Psoas muscle (tissue), 8 donors: ENCODE results near the gene CR1. TPM values are rescaled to one million over a fixed set of nuclear protein-coding genes. Genes with fewer than 3 reads are reported as not detected.
A peak's percentile ranks its signal among the peaks of the same experiment; 100 is the strongest.

Source experiments
- ATAC-seq, 4 donors: fragments of 200-7000 bp; cut with Tn5 transposase; one replicate each; pipeline ENCODE4 v1.9.1; 2020; ENCODE audit warnings: moderate library complexity in 3 of 4, mild to moderate bottlenecking in 2 of 4
- DNase-seq, 2 donors: peaks; one replicate each; pipeline ENCODE4 v3.0.0-alpha.2; 2020
- H3K27ac ChIP-seq: fragments of 200-600 bp; one replicate; pipeline ENCODE4 v1.8.0; 2022
- H3K27me3 ChIP-seq, 3 donors: fragments of 200-600 bp in 1 of 3; one replicate each; pipeline versions ENCODE4 v1.6.1 to v1.8.0; 2013 to 2022; ENCODE audit warnings: low read length in 2 of 3, mild to moderate bottlenecking in 2 of 3, moderate library complexity in 1 of 3; ENCODE audit not compliant: insufficient read depth in 3 of 3
- H3K36me3 ChIP-seq, 2 donors: fragments of 200-600 bp in 1 of 2; one replicate each; pipeline versions ENCODE4 v1.6.1 to v1.8.0; 2013 to 2022; ENCODE audit warnings: low read depth in 1 of 2, mild to moderate bottlenecking in 1 of 2, moderate library complexity in 1 of 2; ENCODE audit not compliant: insufficient read depth in 1 of 2
- H3K4me1 ChIP-seq: fragments of 200-600 bp; one replicate; pipeline ENCODE4 v1.8.0; 2022
- H3K4me3 ChIP-seq: fragments of 200-600 bp; one replicate; pipeline ENCODE4 v1.8.0; 2022; ENCODE audit warnings: mild to moderate bottlenecking
- H3K9me3 ChIP-seq: fragments of 200-600 bp; one replicate; pipeline ENCODE4 v1.8.0; 2022
- WGBS, 3 donors: extraction: QIAGEN DNeasy Blood & Tissue Kit; methylation state at CpG; one replicate each; pipeline versions ENCODE4 v1.1.6 to v1.1.7; 2013; 5-methylcytosine and 5-hydroxymethylcytosine counted together
- intact Hi-C, 2 donors: fragments of 100-400 bp; cut with DNase I; formaldehyde crosslinking; loops; one replicate each; pipeline versions ENCODE4 v1.11.0 to v1.14.2; 2022
- polyA plus RNA-seq, 3 donors: library from polyadenylated mRNA; stranded (reverse); fragments of 200-250 nt; gene quantifications; one replicate each; pipeline ENCODE4 v1.2.3, GENCODE V29; 2013
- total RNA-seq, 4 donors: library from RNA; stranded (reverse); fragmentation: NEBNext Ultra II Directional in 2 of 4; extraction: Animal tissue kit (Norgen Biotek cat#: 25700) in 2 of 4; gene quantifications; one replicate each; pipeline versions ENCODE4 v1.2.1 to v1.2.4, GENCODE V29; 2021 to 2023
- TF ChIP-seq, protein P1 (sequence below): fragments of 200-600 bp; IDR thresholded peaks from one replicate; pipeline ENCODE4 v1.8.0; 2022; ENCODE audit warnings: antibody characterized with exemption
- donor health status: healthy with polysubstance abuse.
- donor health status: DM: no; HTN: no; CAD: no; lungs with moderate emphysema.
- donor health status: Bipolar disorder and iron deficiency.
- donor health status: healthy.
- donor health status: DM: yes; HTN: yes; CAD: no.
- donor health status: DM: no; HTN: no; CAD: no.
- donor health status: DM: no; HTN: no; CAD: no.
- donor health status: DM: yes; HTN: yes; CAD: no.

CR1 gene
- total and polyA plus RNA-seq, 7 donors = 0.08 to 3.9 (median 0.87) TPM

DNA sequence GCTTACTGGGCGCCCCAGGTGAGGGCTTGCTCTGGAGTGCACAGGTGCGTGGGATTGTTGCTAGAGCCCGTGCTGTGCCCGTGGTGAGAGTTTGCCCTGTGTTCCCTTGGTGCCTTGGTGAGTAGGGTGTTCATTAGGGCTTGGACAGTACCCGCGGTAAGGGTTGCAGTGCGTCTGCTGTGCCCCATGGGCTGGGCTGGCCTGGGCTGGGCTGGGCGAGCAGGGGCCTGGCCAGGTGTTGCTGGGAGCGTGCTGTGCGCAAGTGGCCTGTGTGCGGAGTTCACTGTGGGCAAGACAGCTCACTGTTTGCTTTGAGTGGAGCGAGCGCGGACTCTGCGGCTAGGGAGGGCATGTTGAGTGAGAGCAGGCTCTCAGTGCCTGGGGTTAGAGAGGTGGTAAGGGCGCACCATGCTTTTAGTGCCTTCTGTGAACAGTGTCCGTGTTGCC is 149.7 kb downstream of the CR1 start:
- peak overlapping the region; percentile 76 for H3K4me3 ChIP-seq
- no peaks in the 10 kb centered on the region for H3K9me3 ChIP-seq
- intact Hi-C loops = no loop called here
- DNase-seq (peak in 1 of 2 donors; percentile 41), ATAC-seq (peak in 1 of 4 donors; percentile 7)
- TF ChIP-seq, protein P1, sequence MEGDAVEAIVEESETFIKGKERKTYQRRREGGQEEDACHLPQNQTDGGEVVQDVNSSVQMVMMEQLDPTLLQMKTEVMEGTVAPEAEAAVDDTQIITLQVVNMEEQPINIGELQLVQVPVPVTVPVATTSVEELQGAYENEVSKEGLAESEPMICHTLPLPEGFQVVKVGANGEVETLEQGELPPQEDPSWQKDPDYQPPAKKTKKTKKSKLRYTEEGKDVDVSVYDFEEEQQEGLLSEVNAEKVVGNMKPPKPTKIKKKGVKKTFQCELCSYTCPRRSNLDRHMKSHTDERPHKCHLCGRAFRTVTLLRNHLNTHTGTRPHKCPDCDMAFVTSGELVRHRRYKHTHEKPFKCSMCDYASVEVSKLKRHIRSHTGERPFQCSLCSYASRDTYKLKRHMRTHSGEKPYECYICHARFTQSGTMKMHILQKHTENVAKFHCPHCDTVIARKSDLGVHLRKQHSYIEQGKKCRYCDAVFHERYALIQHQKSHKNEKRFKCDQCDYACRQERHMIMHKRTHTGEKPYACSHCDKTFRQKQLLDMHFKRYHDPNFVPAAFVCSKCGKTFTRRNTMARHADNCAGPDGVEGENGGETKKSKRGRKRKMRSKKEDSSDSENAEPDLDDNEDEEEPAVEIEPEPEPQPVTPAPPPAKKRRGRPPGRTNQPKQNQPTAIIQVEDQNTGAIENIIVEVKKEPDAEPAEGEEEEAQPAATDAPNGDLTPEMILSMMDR = no peak
- H3K36me3 ChIP-seq = no peaks in the 10 kb centered on the region
- no peaks in the 10 kb centered on the region for H3K4me1 ChIP-seq
- 65 to 71% (median 68%) methylated on average over 16 to 17 of the region's 17 CpGs for WGBS, 3 donors
- H3K27ac ChIP-seq = no peak overlapping the region
- peaks cover 0 to 22% (median 2%) of the 10 kb centered on the region in 3 donors for H3K27me3 ChIP-seq

DNA sequence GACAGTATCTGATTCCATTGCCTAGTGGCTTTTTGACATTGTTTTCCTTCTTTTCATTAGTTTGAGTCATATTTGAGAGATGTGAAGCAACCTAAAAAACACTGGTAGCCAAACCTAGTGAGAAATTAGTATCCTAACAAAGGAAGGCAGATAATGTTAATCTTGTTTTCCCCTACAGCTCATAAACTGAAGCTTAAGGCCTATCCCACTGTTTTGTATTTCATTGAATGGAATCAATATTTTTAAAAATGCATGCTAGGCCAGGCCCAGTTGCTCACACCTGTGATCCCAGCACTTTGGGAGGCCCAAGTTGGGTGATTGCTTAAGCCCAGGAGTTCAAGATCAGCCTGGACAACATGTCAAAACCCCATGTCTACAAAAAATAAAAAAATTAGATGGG is 150.2 kb downstream of the CR1 start:
- no peak for DNase-seq
- H3K27ac ChIP-seq = no peak overlapping the region
- no peaks in the 10 kb centered on the region for H3K36me3 ChIP-seq
- no peaks in the 10 kb centered on the region for H3K4me1 ChIP-seq
- H3K9me3 ChIP-seq = no peaks in the 10 kb centered on the region
- H3K27me3 ChIP-seq = peaks cover 0 to 22% (median 2%) of the 10 kb centered on the region in 3 donors
- no peak for ATAC-seq
- TF ChIP-seq, protein P1 = no peak
- no peak overlapping the region for H3K4me3 ChIP-seq
- intact Hi-C loops = no loop called here

DNA sequence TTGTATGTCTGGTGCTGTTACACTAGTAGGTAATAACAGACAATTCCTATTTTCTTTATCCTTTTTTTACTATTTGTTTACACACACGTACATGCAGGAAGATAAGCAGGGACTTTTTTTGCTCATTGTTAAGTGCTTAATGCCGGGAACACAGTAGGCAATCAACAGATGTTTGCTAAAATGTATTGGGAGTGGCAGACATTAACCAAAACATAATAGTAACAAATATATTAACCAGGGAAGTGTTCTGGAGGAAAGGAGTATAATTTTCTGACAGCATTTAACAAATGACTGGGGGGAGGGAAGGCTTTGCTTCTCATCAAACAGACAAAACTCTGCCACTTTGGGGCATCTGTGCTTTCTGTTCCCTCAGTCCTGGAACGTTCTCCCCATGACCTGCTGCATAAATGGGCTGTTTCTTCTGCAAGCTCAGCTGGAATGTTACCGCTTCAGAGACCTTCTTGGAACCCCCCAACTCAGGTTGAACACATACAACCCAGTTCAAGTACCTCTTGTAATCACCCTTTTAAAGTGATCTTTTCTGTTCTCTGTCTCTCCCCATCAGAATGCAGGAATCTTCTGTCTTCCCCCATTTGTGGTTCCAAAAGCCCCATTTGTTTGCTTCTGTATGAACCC is 151.1 kb downstream of the CR1 start:
- Histone ChIP-seq H3K9me3 (no peaks in the 10 kb centered on the region), H3K4me1 (no peaks in the 10 kb centered on the region), H3K4me3 (no peak overlapping the region), H3K27me3 (peaks cover 0 to 22% (median 2%) of the 10 kb centered on the region in 3 donors), H3K36me3 (no peaks in the 10 kb centered on the region), H3K27ac (no peak overlapping the region)
- DNase-seq (no peak), ATAC-seq (no peak)
- TF ChIP-seq, protein P1 = no peak
- intact Hi-C loops = no loop called here
- WGBS, 3 donors = 67 to 76% (median 73%) methylated on average over 4 of the region's 4 CpGs

DNA sequence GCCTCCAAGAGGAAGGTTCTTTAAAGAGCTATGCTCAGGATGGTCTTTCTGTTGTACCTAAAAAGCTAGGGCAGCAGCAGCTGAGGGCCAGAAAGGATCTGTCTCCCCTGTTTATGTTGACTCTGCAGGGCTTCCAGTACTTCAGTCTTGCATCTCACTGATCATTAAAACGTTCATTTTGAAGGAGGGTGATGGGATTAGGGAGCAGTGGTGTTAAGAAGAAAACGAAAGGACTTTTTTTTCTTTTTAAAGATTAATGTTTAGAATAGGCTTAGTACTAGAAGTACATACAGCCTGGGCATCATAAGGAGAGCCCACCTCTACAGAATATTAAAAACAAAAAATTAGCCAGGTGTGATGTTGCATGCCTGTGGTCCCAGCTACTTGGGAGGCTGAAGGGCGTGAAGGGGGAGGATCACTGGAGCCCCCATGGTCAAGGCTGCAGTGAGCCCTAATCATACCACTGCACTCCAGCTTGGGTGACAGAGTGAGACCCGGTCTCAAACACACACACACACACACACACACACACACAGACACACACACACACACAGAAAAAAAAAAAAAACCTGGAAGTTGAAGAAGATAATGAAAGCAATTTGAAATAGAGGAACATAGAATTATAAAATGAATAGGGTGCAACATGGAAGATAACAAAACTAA is 151.8 kb downstream of the CR1 start:
- intact Hi-C loops = no loop called here

More for the DNA sequence above, 151.8 kb downstream of the CR1 start:
- WGBS, 3 donors = 59 to 75% (median 64%) methylated on average over 4 of the region's 4 CpGs
- H3K36me3 ChIP-seq = no peaks in the 10 kb centered on the region
- peaks cover 0 to 22% (median 2%) of the 10 kb centered on the region in 3 donors for H3K27me3 ChIP-seq
- ATAC-seq (no peak), DNase-seq (no peak)
- no peak overlapping the region for H3K4me3 ChIP-seq
- TF ChIP-seq, protein P1 = no peak
- H3K4me1 ChIP-seq = no peaks in the 10 kb centered on the region
- no peak overlapping the region for H3K27ac ChIP-seq
- no peaks in the 10 kb centered on the region for H3K9me3 ChIP-seq
